ENCODE data around the gene PDZRN3. TPM values are rescaled to one million over a fixed set of nuclear protein-coding genes. Genes with fewer than 3 reads are reported as not detected.

PDZRN3 gene
- total and polyA plus RNA-seq, 11 donors = 30.2 to 163 (median 76.7) TPM

- ATAC-seq (no peak), DNase-seq (no peak)
- peak overlapping the region in 11 of 12 donors; percentile 6 to 73 (median 40) for H3K27ac ChIP-seq
- no peak for TF ChIP-seq POLR2A (IDR thresholded peaks at IDR 0.05)
- TF ChIP-seq CTCF (IDR thresholded peaks at IDR 0.05) = no peak
- no peaks in the 10 kb centered on the region for H3K36me3 ChIP-seq
- peaks cover 0 to 77% (median 48%) of the 10 kb centered on the region in 12 donors for H3K4me1 ChIP-seq
- no peak overlapping the region for H3K4me3 ChIP-seq
- H3K27me3 ChIP-seq = no peaks in the 10 kb centered on the region
- no peaks in the 10 kb centered on the region for H3K9me3 ChIP-seq
- WGBS, 4 donors = 31 to 41% (median 34%) methylated on average over 2 of the region's 2 CpGs
- intact Hi-C loops (cut with DNase I) = no loop called here
Measured at GRCh38 chr3:73555076-73555475, 69.7 kb downstream of the PDZRN3 start.

GRCh38 chr3:73552700-73553099, 72.0 kb downstream of the PDZRN3 start:
- H3K4me3 ChIP-seq = no peak overlapping the region
- WGBS, 4 donors = 38 to 43% (median 43%) methylated on average over 4 of the region's 4 CpGs
- peaks cover 0 to 78% (median 32%) of the 10 kb centered on the region in 12 donors for H3K4me1 ChIP-seq
- no peak for TF ChIP-seq CTCF (IDR thresholded peaks at IDR 0.05)
- no peak for TF ChIP-seq POLR2A (IDR thresholded peaks at IDR 0.05)
- H3K27ac ChIP-seq = peak overlapping the region in 3 of 12 donors; percentile 5 to 73 (median 10)
- H3K27me3 ChIP-seq = no peaks in the 10 kb centered on the region
- DNase-seq (no peak), ATAC-seq (no peak)
- H3K36me3 ChIP-seq = no peaks in the 10 kb centered on the region
- no peaks in the 10 kb centered on the region for H3K9me3 ChIP-seq
- intact Hi-C loops (cut with DNase I) = no loop called here

GRCh38 chr3:73550032-73550431, 74.7 kb downstream of the PDZRN3 start:
- H3K4me1 ChIP-seq = peaks cover 0 to 65% (median 18%) of the 10 kb centered on the region in 12 donors
- TF ChIP-seq CTCF (IDR thresholded peaks at IDR 0.05) = no peak
- TF ChIP-seq POLR2A (IDR thresholded peaks at IDR 0.05) = no peak
- intact Hi-C loops (cut with DNase I) = no loop called here

GRCh38 chr3:73549051-73549600, 75.6 kb downstream of the PDZRN3 start:
- 75 to 81% (median 79%) methylated on average over 9 of the region's 9 CpGs for WGBS, 4 donors
- H3K4me1 ChIP-seq = peaks cover 0 to 65% (median 17%) of the 10 kb centered on the region in 12 donors
- TF ChIP-seq CTCF (IDR thresholded peaks at IDR 0.05) = no peak
- TF ChIP-seq POLR2A (IDR thresholded peaks at IDR 0.05) = no peak
- H3K27ac ChIP-seq = peak overlapping the region in 1 of 12 donors; percentile 4
- H3K9me3 ChIP-seq = no peaks in the 10 kb centered on the region
- H3K4me3 ChIP-seq = no peak overlapping the region
- no peaks in the 10 kb centered on the region for H3K27me3 ChIP-seq
- no peaks in the 10 kb centered on the region for H3K36me3 ChIP-seq
- DNase-seq = no peak
- ATAC-seq = no peak
- intact Hi-C loops (cut with DNase I) = no loop called here

More at GRCh38 chr3:73550032-73550431, 74.7 kb downstream of the PDZRN3 start:
- WGBS, 4 donors = 69 to 79% (median 75%) methylated on average over 7 of the region's 7 CpGs
- Histone ChIP-seq H3K36me3 (no peaks in the 10 kb centered on the region), H3K4me3 (no peak overlapping the region), H3K27ac (peak overlapping the region in 1 of 12 donors; percentile 4), H3K9me3 (no peaks in the 10 kb centered on the region), H3K27me3 (no peaks in the 10 kb centered on the region)
- DNase-seq (no peak), ATAC-seq (no peak)

All from heart left ventricle (tissue), 16 donors.